ENCODE measurements around the gene LCN10. TPM values are rescaled to one million over a fixed set of nuclear protein-coding genes. Genes with fewer than 3 reads are reported as not detected.
"Not testable (repeated sequence)": the region's sequence is repeated elsewhere in the genome, so short reads cannot be mapped to it uniquely, and the experiment has no call there.

Gene LCN10
- total and polyA plus RNA-seq, 2 of the 13 experiments (the other 11 are each of a cell fraction or from before 2014, with no cell fraction given): 0.53 to 0.61 TPM

DNA sequence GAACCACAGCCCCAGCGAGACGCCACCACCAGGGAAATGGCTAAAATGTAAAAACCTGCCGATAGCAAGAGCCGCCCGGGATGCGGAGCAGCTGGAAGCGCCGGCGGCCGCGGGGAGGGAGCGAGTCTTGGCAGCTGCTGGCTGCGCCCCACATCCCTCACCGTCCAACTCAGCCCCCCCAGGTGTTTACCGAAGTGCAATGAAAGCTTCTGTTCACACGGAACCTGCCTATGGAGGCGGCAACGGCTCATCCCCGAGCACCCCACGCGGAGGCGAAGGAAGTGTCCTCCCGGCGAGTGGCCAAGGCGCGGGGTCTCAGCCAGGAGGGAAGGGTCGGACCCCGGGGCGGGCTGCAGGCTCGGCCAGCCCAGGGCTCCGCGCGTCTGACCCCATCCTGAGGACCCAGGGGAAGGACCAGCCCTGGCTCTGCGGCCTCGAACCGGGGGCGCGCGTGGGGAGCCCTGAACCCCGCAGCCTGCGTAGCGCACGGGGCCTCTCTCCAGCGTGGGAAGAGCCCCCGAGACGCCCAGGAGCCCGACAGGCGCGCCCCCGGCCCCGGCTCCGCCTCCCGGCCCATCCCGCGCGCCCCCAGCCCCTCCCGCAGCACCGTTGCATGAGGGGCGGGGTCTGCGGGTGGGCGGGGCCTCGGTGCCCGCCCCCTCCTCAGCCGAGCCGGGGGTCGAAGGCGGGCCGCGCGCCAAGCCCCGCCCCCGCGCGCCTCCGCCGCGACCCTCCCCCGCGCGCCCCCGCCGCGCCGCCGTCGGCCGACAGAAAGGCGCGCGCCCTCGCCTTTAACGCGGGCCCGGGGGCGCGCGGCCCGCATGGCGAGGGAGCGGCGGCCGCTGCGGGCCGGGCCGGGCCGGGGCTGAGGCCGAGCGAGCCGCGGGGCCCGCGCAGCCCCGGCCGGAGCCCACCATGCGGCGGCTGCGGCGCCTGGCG, 30.7 kb downstream of the LCN10 start, which contains the start of gene DIPK1B:
DIPK1B (plus strand) TSS at position 822 of the 939 bp plus-strand sequence; CDS start at position 916, 94 bp downstream.
- ATAC-seq (no peak), DNase-seq (ENCODE audit: low spot score) (no peak), FAIRE-seq (no peak)
- TF ChIP-seq ZNF7 (CRISPR knock-in tag; IDR thresholded peaks at IDR 0.05): 0 out of 2 replicates have a peak, but pooled peaks have one; percentile 19
- no peak for TF ChIP-seq ETV5 (CRISPR knock-in tag; IDR thresholded peaks at IDR 0.05; ENCODE audit: borderline replicate concordance)
- TF ChIP-seq NR1H2 (CRISPR knock-in tag; IDR thresholded peaks at IDR 0.05; ENCODE audit: borderline replicate concordance, low read depth): no peak
- POLR2A ChIA-PET: no interaction called here
- Histone ChIP-seq H3K9me3 (ENCODE audit: low read length) (no peaks in the 10 kb centered on the region), H3K27ac (ENCODE audit: extremely low read length, insufficient read depth, low read length) (no peak within 1 kb of the TSS), H4K20me1 (ENCODE audit: insufficient read depth, low read length) (no peaks in the 10 kb centered on the region), H3K27me3 (ENCODE audit: control insufficient read depth in 1 of 2, insufficient read depth in 2 of 2, low read length in 2 of 2) (peaks cover 9 to 48% of the 10 kb centered on the region in 2 experiments; a peak in 3 of 5 replicates), H3K9ac (ENCODE audit: insufficient read depth, low read depth, low read length) (peak within 1 kb of the TSS; percentile 43; the same call in 1 of the 2 replicates), H3K4me1 (ENCODE audit: insufficient read depth, low read length) (peaks cover 29% of the 10 kb centered on the region), H3K79me2 (ENCODE audit: insufficient read depth, low read length) (no peaks in the 10 kb centered on the region), H2AFZ (ENCODE audit: low read length) (no peak within 1 kb of the TSS), H3K4me2 (ENCODE audit: low read depth, low read length) (peak within 1 kb of the TSS; percentile 65), H3K36me3 (replicated peaks in 1 of 2; ENCODE audit: control insufficient read depth in 1 of 2, insufficient read depth in 2 of 2, low read length in 2 of 2) (no peaks in the 10 kb centered on the region), H3K4me3 (replicated peaks in 1 of 3; ENCODE audit: insufficient read depth in 1 of 3, low read depth in 2 of 3, low read length in 3 of 3) (peak within 1 kb of the TSS; percentile 32 to 66 (median 54); a peak in 5 of 6 replicates)
- intact Hi-C loops (cut with micrococcal nuclease; ENCODE audit: unreplicated experiment): no loop called here
- in situ Hi-C loops (cut with HindIII; ENCODE audit: extremely low pct_ligation_motif_present, low pct_unique_long_range_greater_than_20kb): no loop called here
- WGBS (ENCODE audit: low lambda C conversion rate): 51% methylated on average over 17 of the region's 119 CpGs
- CTCF ChIA-PET (ENCODE audit: low intra/inter-chr PET ratio, low total read pairs): no interaction called here
- no TSS peak for BruUV-seq (replicated peaks)

DNA sequence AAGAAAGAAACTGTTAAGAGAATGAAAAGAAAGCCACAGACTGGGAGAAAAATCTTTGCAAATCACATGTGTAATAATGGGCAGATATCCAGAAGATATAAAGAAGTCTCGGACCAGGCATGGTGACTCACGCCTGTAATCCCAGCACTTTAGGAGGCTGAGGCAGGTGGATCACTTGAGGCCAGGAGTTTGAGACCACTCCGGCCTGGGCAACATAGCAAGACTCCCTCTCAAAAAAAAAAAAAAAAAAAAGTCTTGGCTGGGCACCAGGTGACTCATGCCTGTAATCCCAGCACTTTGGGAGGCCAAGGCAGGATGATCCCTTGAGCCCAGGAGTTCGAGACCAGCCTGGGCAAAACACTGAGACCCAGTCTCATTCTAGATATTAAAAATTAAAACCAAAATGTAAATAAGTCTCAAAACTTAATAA, 31.5 kb downstream of the LCN10 start:
- H3K79me2 ChIP-seq (ENCODE audit: insufficient read depth, low read length); CTCF ChIA-PET (ENCODE audit: low intra/inter-chr PET ratio, low total read pairs): not testable (repeated sequence)

More for the DNA sequence above, 31.5 kb downstream of the LCN10 start:
- POLR2A ChIA-PET; H3K4me3 ChIP-seq (replicated peaks in 1 of 3; ENCODE audit: insufficient read depth in 1 of 3, low read depth in 2 of 3, low read length in 3 of 3); H3K27ac ChIP-seq (ENCODE audit: extremely low read length, insufficient read depth, low read length); H3K9me3 ChIP-seq (ENCODE audit: low read length); H3K36me3 ChIP-seq (replicated peaks in 1 of 2; ENCODE audit: control insufficient read depth in 1 of 2, insufficient read depth in 2 of 2, low read length in 2 of 2); ATAC-seq; BruUV-seq (replicated peaks); intact Hi-C loops (cut with micrococcal nuclease; ENCODE audit: unreplicated experiment); in situ Hi-C loops (cut with HindIII; ENCODE audit: extremely low pct_ligation_motif_present, low pct_unique_long_range_greater_than_20kb); FAIRE-seq; H4K20me1 ChIP-seq (ENCODE audit: insufficient read depth, low read length); H3K4me2 ChIP-seq (ENCODE audit: low read depth, low read length); H3K9ac ChIP-seq (ENCODE audit: insufficient read depth, low read depth, low read length); H2AFZ ChIP-seq (ENCODE audit: low read length); DNase-seq (ENCODE audit: low spot score): not testable (repeated sequence)
- WGBS (ENCODE audit: low lambda C conversion rate): 18% methylated on average over 4 of the region's 4 CpGs
- TF ChIP-seq ZNF121 (CRISPR knock-in tag; IDR thresholded peaks at IDR 0.05): peak; percentile 60
- H3K4me1 ChIP-seq (ENCODE audit: insufficient read depth, low read length): peaks cover 29% of the 10 kb centered on the region
- peaks cover 11 to 54% of the 10 kb centered on the region in 2 experiments; a peak in 3 of 5 replicates for H3K27me3 ChIP-seq (ENCODE audit: control insufficient read depth in 1 of 2, insufficient read depth in 2 of 2, low read length in 2 of 2)
